Neural crest cell (in vitro differentiated cells): ENCODE measurements around the gene WNT4. TPM values are rescaled to one million over a fixed set of nuclear protein-coding genes. Genes with fewer than 3 reads are reported as not detected.

Source experiments
- DNase-seq: peaks from one replicate; pipeline ENCODE4 v3.0.0; 2021; ENCODE audit warnings: low read depth, mixed read lengths, low spot score
- H3K27ac Mint-ChIP-seq: one replicate; pipeline ENCODE4 v1.8.0; 2021; ENCODE audit warnings: mild to moderate bottlenecking, mixed read lengths; ENCODE audit not compliant: unreplicated experiment
- H3K27me3 Mint-ChIP-seq: 2 replicates; pipeline ENCODE4 v1.8.0; 2021; ENCODE audit warnings: low read depth, mild to moderate bottlenecking, mixed read lengths
- H3K36me3 Mint-ChIP-seq: 2 replicates; pipeline ENCODE4 v1.8.0; 2021; ENCODE audit warnings: low read depth, mild to moderate bottlenecking, mixed read lengths
- H3K4me1 Mint-ChIP-seq: 2 replicates; pipeline ENCODE4 v1.8.0; 2021; ENCODE audit warnings: mixed read lengths
- H3K4me3 Mint-ChIP-seq: one replicate; pipeline ENCODE4 v1.8.0; 2021; ENCODE audit warnings: mild to moderate bottlenecking, mixed read lengths
- H3K9me3 Mint-ChIP-seq: 2 replicates; pipeline ENCODE4 v1.8.0; 2021; ENCODE audit warnings: mixed read lengths
- total RNA-seq: library from RNA; stranded (reverse); gene quantifications from 2 replicates; pipeline ENCODE4 v1.2.1, GENCODE V29; 2021
- TF ChIP-seq, protein P1 (sequence below): fragments of 200-600 bp; sonication (generic); conservative IDR thresholded peaks from 2 replicates; pipeline ENCODE4 v1.5.0; 2021; ENCODE audit warnings: antibody characterized with exemption, mild to moderate bottlenecking

WNT4 gene
- total RNA-seq, 1 donor from 2014 or later: 0.16 TPM

DNA sequence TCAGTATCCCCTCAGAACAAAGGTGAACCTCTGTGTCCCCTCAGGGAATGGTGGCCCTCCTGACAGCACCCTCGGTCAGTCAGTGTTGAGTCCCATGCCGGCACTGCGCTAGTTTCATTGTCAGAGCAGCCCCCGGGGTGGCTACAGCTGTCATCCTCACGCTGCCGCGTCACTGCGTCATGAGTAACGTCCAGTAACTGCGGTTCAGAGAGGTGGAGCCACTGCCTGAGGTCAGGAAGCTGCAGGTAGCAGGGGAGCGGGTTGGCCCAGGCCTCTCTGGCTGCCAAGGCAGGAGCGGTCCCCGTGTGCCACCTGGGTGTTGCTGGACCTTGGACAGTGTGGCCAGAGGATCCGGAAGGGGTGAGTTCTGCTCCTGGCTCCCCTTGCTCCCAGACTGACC lies 20.2 kb upstream of the WNT4 start:
- H3K4me1 Mint-ChIP-seq: no peaks in the 10 kb centered on the region
- no peak overlapping the region for H3K27ac Mint-ChIP-seq
- no peaks in the 10 kb centered on the region for H3K36me3 Mint-ChIP-seq
- H3K9me3 Mint-ChIP-seq: no peaks in the 10 kb centered on the region
- H3K27me3 Mint-ChIP-seq: peaks cover 9% of the 10 kb centered on the region
- DNase-seq: no peak
- no peak overlapping the region for H3K4me3 Mint-ChIP-seq
- TF ChIP-seq, protein P1, sequence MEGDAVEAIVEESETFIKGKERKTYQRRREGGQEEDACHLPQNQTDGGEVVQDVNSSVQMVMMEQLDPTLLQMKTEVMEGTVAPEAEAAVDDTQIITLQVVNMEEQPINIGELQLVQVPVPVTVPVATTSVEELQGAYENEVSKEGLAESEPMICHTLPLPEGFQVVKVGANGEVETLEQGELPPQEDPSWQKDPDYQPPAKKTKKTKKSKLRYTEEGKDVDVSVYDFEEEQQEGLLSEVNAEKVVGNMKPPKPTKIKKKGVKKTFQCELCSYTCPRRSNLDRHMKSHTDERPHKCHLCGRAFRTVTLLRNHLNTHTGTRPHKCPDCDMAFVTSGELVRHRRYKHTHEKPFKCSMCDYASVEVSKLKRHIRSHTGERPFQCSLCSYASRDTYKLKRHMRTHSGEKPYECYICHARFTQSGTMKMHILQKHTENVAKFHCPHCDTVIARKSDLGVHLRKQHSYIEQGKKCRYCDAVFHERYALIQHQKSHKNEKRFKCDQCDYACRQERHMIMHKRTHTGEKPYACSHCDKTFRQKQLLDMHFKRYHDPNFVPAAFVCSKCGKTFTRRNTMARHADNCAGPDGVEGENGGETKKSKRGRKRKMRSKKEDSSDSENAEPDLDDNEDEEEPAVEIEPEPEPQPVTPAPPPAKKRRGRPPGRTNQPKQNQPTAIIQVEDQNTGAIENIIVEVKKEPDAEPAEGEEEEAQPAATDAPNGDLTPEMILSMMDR: no peak

DNA sequence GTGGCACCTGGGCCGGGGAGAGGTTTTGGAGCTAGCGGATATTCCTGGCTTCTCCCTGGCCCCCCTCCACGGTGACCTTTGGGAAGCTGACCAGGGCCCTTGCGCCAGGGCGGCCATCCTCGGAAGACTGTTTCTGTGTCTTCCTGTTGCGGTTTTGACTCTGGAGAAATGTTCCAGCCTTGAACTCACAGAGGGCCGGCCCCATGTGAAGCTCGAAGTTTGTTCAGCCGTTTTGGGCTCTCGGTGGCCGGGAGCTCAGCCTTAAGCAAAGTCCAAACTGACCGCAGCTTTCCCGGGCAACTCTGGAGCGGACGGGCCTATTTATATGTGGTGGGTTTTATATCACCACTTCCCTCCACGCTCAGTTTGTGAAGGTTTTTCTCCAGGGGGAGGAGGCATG lies 17.0 kb upstream of the WNT4 start:
- Mint-ChIP-seq H3K9me3 (no peaks in the 10 kb centered on the region), H3K4me3 (no peak overlapping the region), H3K4me1 (no peaks in the 10 kb centered on the region), H3K27me3 (peaks cover 4% of the 10 kb centered on the region), H3K27ac (no peak overlapping the region), H3K36me3 (no peaks in the 10 kb centered on the region)
- DNase-seq: no peak
- TF ChIP-seq, protein P1: no peak

DNA sequence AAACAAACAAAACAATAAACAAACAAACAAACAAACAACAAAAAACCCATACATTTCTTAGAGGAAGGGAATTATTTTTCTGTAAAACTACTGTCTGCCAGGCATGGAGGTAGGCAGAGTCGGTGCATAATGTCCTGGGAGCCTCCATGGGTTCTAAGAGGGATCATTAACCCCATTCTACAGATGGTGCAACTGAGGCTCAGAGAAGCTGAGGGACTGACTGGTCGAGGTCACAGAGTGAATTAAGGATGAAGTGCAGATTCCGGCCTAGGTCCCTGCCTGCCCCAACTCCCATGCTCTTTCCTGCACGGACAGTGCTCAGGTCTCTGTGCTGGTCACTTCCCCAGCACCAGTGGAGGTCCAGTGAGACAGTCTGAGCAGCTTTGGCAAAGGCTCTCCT lies 15.8 kb upstream of the WNT4 start:
- Mint-ChIP-seq H3K36me3 (no peaks in the 10 kb centered on the region), H3K27ac (no peak overlapping the region), H3K27me3 (peaks cover 6% of the 10 kb centered on the region), H3K4me3 (no peak overlapping the region), H3K9me3 (no peaks in the 10 kb centered on the region), H3K4me1 (no peaks in the 10 kb centered on the region)
- no peak for DNase-seq
- TF ChIP-seq, protein P1: no peak

DNA sequence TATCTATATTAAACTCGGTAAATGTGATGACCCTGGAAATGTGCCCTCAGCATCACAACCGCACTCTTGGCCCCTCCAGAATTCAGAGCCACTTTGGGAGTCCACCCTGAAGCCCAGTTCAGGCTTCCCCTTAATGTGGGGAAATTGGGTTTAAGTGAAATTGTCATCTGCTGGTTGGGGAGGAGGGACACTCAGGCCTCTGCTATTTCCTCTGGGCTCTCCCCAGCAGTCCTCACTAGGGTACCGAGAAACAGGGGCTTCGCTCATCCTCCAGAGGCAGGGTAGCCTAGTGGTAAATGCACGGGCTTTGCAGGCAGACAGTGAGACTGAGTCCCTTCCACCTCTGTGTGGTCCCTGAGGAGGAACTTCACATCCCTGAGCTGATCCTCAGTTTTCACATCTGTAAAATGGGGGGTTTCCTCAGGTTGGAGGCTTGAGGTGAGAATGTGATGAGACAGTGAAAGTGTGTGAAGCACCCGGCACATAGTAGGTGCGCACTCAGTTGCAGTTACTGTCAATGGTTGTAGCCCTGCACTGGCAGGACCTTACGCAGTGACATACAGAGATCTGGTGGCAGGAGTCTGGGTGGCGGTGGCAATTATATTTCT lies 14.6 kb upstream of the WNT4 start:
- H3K9me3 Mint-ChIP-seq: no peaks in the 10 kb centered on the region
- TF ChIP-seq, protein P1: no peak
- H3K4me1 Mint-ChIP-seq: no peaks in the 10 kb centered on the region
- no peak overlapping the region for H3K4me3 Mint-ChIP-seq
- H3K36me3 Mint-ChIP-seq: no peaks in the 10 kb centered on the region
- H3K27ac Mint-ChIP-seq: no peak overlapping the region
- no peak for DNase-seq
- peaks cover 16% of the 10 kb centered on the region for H3K27me3 Mint-ChIP-seq

DNA sequence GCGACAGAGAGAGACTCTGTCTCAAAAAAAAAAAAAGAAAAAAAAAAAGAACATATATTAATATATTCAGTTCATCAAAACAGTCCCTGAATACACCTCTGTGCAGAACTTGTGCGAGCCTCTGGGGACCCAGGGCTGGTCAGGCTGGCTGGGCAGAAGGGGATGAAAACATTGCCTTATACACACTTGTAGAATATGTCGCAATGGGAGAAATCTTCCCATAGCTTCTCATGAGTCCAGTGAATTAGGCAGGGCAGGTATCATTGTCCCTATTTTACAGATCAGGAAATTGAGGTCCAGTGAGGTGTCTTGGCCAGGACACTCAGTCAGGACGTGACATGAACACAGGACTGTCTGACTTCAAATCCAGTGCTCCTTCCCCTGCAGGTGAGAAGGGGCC lies 12.6 kb upstream of the WNT4 start:
- no peak for DNase-seq
- Mint-ChIP-seq H3K36me3 (no peaks in the 10 kb centered on the region), H3K27me3 (peaks cover 23% of the 10 kb centered on the region), H3K9me3 (no peaks in the 10 kb centered on the region), H3K4me1 (no peaks in the 10 kb centered on the region), H3K27ac (no peak overlapping the region), H3K4me3 (no peak overlapping the region)
- TF ChIP-seq, protein P1: no peak
